HL-60/S4 (cell line): ENCODE data around the gene SCN2A.
"Not testable (repeated sequence)": the region's sequence is repeated elsewhere in the genome, so short reads cannot be mapped to it uniquely, and the experiment has no call there.

Experiments
- in situ Hi-C: fragments of 300-500 bp; cut with MboI; formaldehyde crosslinking; loops from 2 replicates; pipeline ENCODE4 v1.14.3; 2022; ENCODE audit warnings: low sequenced_read_pairs

Gene SCN2A

DNA sequence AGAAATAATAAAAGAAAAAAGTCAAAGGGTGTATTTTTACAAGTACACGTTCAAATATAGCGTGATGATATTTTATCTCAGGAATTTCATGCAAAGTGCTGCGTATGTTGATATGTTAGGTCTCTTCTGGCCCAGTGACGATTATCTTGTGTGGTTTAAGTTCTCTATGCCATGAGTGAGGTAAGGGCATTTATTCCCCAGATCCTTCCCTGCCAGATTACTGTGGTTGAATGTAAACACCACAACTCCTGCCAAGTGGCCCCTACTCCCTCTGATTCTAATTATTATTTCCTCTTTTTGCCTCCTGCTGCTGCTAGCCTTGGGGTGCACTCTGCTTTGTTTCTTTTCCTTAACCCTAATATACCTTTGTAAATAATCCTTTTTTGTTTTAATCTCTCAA lies 12.2 kb downstream of the SCN2A start:
- in situ Hi-C loops, result no loop called here

DNA sequence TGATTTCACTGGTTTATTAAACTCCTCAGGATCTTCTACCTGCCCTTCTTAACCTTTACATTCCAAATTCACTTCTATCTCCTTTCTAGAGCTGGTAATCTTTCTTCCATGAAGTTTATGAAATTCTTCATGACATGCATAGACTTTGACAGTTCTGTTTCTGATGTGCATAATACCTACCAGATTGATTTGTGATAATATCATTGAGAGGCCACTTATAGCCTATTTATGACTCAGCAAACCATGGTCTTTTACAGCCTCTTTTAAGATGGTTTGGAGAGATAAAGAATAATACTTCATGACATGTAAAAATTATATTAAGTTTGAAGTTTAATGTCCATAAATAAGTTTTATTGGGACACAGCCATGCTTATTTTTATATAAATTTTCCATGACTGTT lies 14.0 kb downstream of the SCN2A start:
- in situ Hi-C loops, result no loop called here

DNA sequence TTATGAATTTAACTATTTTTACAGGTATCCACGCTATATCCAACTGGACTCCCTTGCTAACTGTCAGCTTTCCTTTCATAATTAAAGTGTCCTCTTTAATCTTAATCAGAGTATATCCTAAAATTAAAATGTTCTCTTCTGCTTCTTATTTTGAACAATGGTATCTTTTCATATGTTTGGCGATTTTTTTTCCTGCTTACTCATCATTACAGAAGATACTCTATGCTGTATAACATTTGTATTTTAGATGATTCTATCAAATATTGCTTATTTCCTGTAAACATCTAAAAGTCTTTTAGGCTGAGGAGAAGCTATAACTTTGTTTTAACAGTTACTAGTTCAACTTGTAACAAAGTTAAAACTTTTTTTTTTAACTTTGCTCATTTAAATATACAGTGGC lies 17.4 kb downstream of the SCN2A start:
- in situ Hi-C loops, result no loop called here

DNA sequence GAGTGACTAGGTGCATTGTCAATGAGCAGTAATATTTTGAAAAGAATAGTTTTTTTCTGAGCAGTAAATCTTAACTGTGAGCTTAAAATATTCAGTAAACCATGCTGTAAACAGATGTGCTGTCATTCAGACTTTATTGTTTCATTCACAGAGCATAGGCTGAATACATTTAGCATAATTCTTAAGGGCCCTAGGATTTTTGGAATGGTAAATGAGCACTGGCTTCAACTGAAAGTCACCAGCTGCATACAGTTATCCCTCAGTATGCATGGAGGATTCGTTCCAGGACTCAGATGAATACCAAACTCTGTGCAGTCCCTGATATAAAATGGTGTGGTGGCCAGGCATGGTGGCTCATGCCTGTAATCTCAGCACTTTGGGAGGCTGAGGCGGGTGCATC lies 21.1 kb downstream of the SCN2A start:
- in situ Hi-C loops, result not testable (repeated sequence)

DNA sequence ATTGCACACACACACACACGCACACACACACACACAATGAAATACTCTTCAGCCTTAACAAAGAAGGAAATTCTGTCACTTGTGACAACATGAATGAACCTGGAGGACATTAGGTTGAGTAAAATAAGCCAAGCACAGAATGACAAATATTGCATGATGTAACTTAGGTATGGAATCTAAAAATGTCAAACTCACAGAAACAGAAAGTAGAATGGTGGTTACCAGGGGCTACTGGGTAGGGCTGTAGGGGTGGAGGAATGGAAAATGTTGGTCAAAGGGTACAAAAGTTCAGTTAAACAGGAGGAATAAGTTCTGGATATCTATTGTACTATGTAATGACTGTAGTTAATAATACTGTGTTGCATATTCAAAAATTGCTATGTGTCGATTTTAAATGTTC lies 29.5 kb downstream of the SCN2A start:
- in situ Hi-C loops, result no loop called here

DNA sequence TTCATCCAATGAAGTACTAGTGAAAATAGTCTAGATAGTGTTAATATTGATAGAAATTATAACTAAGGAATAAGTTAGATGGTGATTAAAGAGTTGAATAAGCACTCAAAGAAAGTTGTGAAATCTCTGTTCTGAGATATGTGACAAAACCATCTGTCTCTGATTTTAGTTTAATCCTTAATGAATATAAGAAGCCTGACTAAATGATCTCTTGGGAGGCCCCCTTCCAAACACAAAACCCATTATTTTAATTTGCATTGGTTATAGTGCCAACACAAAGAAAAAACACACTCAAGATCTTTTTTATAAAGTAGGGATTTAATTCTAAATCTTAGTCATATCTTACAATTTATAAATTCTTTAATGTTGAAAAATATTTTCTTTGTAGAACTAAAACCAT lies 34.0 kb downstream of the SCN2A start:
- in situ Hi-C loops, result no loop called here

DNA sequence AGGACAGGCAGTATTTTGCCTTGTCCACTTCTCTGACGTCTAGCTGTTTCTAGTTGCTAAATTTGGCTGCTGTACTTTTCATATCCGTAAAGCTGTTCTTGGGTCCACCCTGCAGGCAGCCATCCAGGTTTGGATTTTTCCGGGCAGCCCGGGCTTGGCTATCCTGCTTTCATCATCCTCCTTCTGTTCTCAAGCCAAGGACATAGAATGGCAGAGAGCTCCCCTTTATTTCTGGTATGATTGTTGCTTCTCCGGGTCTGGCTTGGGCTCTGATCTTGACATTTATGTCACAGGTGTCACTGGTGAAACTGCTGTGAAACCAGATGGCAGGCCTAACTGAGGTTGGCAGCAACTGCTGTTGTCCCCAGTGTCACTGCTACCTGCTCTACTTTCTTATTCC lies 35.5 kb downstream of the SCN2A start:
- in situ Hi-C loops, result no loop called here

DNA sequence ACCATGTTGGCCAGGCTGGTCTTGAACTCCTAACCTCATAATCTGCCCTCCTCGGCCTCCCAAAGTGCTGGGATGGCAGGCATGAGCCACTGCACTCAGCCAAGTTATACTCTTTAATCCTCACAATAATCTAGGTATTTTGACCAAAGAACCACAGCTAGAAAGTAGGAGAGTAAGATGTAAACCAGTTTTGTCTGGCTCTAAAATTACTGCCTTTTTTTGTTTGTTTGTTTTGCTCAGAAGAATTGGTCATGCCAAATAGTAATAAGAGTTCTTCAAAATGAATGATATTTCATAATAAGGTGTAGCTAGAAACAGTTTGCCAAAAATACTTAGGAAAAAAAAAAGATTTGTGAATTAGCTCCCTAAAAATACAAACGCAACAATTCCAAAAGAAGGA lies 36.7 kb downstream of the SCN2A start:
- in situ Hi-C loops, result no loop called here

DNA sequence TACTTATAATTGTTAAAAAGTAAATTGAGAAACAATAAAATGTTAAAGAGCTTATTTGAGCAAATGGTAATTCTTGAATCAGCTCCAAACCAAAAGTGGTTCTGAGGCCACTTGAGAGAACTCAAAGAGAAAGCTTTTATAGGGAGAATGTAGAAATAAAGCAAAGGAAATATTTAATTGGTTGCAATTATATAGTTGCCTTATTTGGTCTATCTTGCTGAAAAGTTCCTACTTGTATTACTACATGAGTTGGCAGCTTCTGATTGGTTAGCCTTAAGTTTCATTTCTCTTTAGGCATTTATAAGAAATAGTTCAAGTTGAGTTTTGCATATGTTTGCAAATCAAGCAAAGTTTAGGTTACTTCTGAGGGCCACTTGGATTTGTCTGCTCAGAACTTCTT lies 38.1 kb downstream of the SCN2A start:
- in situ Hi-C loops, result no loop called here

DNA sequence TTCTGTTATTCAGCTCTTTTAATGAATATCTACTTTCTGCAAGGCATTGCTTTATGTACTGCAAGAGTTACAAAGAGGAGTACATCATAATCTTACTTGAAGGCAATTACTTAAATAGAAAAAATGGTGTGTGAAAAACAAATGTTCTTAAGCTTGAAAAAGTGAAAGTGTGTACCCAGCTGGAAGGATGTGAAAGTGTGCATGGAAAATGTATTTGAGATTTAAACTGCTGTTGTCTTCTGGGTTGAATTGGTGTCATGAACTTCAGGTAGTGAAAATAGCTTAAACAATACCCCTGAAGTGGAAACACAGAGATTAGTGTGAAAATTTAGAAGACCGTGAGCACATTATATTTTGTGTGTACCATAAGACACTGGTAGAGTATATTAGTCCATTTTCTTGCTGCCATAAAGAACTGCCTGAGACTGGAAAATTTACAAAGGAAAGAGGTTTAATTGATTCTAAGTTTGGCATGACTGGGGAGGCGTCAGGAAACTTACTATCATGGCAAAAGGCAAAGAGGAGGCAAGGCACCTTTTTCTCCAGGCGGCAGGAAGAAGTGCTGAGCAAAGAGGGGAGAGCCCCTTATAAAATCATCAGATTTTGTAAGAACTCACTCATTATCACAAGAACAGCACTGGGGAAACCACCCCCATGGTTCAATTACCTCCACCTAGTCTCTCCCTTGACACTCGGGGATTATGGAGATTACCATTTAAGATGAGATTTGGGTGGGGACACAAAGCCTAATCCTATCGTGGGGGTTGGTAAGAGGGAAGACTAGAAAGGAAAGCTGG lies 38.8 kb downstream of the SCN2A start:
- in situ Hi-C loops, result no loop called here

DNA sequence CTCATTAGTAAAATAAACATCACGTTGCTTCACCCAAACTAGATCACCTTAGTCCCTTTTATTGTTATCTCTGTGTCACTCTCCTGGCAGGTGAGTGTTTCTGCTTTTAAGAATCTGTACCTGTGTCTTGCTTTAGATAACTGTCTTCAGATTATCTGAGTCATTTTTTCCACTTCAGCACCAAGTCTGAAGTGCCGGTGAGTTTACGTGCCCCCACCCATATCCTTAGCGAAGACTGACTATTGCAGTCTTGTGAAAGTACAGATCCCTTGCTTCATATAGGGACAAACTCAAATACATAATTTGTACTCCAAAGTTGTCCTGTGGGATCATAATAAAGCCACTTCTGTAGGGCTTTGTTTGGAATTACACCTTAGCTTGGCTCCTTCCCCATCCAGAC lies 41.1 kb downstream of the SCN2A start:
- in situ Hi-C loops, result no loop called here

DNA sequence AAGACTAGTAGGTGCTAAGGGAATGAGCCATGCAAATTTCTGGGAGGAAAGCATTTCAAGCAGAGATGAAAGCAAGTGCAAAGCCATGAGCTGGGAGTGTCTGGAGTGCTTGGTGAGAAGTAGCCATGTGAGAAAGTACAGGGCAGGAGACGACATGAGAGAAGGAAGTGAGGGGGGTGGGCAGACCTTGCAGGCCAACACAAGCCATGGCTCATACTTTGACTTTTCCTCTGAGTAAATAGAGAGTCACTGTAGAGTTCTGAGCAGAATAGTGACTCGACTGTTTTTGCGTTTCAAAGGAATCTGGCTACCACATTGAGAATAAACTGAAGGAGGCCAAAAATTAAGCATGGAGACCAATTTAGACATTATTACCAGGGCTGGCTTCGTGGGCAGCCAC lies 42.2 kb downstream of the SCN2A start:
- in situ Hi-C loops, result no loop called here

DNA sequence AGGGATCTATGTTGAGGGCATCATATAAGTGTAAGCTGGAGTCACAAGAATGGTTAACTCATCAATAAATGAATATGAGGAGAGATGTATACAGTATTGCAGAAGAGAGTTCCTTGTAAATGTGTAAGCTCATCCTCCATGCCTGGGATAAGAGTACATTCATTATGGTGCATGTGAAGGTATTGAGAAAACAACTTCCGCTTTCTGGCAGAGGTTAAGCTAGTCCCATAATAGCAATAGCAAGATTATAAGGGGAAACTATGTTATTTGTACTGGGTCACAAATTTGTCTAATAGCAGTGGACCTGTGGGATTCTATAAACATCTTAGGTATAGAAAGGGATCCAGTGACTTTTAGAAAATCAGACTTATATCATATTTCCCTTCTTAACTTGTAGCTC lies 44.1 kb downstream of the SCN2A start:
- in situ Hi-C loops, result no loop called here

DNA sequence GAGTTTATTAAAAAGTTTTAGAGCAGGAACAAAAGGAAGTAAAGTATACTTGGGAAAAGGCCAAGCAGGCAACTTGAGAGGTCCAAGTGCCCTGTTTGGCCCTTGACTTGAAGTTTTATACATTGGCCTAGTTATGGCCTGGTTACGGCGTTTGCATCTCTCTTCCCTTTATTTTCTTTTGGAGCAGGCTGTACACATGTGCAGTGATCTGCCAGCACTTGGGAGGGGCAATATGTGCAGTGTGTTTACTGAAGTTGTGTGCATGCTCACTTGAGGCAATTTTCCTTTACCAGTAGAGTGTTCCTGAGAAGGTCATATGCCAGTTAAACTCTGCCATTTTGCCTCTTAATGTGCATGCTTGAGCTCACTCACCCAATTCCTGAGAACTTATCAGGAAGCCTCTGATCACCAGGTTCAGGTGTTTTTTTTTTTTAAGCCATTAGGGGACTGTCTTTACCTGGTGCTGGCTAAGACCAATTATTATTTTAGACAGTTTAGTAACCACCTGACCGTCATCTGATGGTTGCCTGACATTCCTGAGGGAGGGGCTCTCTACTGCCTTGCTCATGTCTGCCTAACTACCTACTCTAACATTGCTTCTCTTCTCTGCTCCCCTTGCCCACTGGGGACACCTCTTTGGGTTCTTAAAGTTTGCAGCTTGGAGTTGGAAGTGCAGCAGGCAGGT lies 48.0 kb downstream of the SCN2A start:
- in situ Hi-C loops, result no loop called here

DNA sequence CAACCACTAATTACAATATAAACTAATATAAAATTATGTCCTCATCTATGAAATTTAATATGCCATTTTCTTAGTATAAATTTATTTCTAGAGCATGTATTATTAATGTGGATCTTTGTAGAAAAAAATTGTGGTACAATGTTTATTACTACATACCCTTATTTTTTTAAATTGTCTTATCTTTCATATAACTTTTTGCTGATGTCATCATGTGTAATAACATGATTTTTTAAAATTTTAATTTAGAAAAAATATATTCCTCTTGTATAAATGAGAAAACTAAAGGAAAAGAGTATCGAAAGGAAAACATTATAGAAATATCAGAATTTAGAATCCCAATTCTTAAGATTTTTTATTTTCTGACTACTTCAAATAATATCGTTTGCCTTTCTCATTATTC lies 49.9 kb downstream of the SCN2A start:
- in situ Hi-C loops, result no loop called here

DNA sequence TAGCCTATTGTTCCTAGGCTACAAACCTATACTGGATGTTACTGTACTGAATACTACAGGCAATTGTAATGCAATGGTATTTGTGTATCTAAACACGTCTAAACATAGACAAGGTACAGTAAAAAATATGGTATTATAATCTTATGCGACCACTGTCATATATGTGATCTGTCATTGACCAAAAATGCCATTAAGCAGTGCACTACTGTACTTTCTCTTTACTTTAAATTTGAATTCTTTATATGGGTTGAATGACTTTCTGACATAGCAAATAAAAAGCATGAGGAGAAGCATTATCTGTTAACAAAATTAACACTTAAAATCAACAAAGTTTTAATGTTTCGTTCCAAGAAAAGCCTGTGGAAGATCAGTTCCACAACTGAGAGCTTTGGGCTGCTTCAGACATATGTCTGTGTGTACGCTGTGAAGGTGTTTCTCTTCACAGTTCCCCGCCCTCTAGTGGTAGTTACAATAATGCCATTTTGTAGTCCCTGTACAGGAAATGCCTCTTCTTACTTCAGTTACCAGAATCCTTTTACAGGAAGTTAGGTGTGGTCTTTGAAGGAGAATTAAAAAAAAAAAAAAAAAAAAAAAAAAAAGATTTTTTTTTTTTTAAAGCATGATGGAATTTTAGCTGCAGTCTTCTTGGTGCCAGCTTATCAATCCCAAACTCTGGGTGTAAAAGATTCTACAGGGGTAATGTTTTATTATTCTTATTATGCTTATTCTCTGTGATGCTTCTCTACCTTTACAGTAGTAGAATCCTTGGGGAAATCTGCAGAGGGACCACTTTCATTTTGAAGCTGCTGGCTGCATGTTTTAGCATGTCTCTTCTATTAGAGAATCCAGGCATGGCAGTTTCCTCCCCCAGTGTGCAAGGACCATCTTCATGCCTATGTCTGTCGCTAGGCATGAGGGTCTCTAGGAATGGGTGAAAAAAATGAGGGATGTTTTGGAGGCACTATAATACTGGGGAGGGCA lies 54.5 kb downstream of the SCN2A start:
- in situ Hi-C loops, result no loop called here

DNA sequence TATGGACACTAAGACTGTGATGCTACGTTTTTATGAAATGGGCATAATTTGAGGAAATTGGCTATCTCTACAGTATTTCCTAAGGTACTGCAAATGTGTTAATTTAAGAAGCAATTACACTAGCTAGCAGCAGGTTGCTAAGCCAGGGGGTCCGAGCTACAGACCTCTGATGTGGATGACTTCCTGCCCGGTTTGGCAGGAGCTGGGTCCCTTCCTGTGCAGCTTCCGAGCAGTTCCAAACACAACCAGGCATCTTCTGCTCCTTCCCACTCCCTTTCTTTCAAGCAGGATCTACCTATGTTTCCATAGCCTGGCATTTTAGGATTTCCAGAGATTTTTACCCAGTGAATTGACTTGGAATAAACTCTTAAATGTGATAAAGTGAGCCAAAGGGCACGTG lies 55.7 kb downstream of the SCN2A start:
- in situ Hi-C loops, result no loop called here

DNA sequence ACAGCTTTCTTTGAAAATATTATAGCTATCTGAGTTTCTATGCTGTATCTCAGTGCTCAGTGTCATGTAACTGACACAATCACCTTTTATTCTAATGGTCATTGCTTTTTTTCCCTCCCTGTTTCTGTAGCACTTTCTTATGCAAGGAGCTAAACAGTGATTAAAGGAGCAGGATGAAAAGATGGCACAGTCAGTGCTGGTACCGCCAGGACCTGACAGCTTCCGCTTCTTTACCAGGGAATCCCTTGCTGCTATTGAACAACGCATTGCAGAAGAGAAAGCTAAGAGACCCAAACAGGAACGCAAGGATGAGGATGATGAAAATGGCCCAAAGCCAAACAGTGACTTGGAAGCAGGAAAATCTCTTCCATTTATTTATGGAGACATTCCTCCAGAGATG lies 56.4 kb downstream of the SCN2A start:
- in situ Hi-C loops, result no loop called here

DNA sequence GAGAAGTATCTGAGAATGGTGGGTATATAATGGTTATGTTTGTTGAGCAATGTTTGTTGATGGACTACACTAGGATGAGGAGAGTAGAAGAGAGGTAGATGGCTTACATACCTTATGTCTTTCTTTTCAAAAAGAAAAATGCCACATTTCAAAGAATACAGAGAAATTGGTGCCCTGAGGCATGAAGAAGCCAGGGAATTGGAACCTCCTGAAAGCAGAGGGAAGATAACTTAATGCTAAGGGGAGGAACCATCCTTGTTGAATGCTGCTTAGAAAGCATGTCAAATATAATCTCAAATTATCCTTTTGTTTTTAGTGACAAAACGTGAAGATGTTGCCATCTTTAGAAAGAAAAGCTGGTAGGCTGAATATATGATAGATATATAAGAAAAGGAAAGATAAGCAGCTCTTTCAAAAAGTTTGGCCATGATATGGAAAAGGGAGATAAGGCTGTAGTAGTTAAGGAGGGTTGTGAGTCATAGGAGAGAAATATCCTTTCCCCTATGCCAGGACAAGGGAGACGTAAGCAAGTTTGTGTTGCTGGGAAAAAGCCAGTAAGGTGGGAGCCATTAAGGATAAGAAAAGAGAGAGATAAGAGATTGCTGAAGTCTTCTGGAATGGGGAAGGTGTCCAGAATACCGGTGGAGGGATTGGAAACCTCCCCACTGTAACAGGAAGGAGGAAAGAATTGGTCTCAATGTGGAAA lies 66.3 kb downstream of the SCN2A start:
- in situ Hi-C loops, result no loop called here

DNA sequence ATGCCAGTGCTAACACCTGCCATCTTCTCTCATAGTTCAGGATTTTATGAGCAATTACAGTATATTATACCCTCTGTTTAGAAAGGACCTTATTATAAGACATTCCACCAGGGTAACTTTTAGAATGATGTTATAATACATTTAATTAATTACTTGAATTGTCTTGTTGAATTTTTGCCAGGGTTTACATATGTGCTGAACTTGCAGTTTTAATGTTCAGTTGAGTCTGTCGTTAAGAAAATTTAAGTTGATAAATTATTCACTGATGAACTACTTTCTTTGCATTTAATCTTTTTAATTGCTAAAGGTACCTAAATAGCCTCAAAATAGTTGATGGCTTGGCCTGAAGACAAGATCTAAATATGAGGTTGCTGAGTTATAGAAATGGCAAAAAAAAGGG lies 68.1 kb downstream of the SCN2A start:
- in situ Hi-C loops, result no loop called here

DNA sequence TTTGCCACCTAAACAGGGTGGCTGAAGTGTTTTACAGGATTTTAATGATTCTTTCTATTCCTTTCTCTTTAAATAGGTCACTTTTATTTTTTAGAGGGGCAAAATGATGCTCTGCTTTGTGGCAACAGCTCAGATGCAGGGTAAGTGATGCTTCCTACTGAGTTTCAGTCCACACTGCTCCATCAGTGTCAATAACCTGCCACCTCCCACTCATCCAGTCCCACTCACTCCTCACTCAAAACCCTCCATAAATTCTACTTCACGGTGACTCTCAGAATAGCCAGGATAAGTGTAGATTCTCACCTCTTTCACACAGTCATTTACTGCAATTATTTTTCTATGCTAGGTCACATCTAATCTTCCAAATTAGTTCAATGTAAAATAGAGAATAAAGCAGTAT lies 72.7 kb downstream of the SCN2A start:
- in situ Hi-C loops, result no loop called here
